ENCODE data around the gene PRSS22.
"Not testable (repeated sequence)": the region's sequence is repeated elsewhere in the genome, so short reads cannot be mapped to it uniquely, and the experiment has no call there.

The PRSS22 gene, protein sequence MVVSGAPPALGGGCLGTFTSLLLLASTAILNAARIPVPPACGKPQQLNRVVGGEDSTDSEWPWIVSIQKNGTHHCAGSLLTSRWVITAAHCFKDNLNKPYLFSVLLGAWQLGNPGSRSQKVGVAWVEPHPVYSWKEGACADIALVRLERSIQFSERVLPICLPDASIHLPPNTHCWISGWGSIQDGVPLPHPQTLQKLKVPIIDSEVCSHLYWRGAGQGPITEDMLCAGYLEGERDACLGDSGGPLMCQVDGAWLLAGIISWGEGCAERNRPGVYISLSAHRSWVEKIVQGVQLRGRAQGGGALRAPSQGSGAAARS

DNA sequence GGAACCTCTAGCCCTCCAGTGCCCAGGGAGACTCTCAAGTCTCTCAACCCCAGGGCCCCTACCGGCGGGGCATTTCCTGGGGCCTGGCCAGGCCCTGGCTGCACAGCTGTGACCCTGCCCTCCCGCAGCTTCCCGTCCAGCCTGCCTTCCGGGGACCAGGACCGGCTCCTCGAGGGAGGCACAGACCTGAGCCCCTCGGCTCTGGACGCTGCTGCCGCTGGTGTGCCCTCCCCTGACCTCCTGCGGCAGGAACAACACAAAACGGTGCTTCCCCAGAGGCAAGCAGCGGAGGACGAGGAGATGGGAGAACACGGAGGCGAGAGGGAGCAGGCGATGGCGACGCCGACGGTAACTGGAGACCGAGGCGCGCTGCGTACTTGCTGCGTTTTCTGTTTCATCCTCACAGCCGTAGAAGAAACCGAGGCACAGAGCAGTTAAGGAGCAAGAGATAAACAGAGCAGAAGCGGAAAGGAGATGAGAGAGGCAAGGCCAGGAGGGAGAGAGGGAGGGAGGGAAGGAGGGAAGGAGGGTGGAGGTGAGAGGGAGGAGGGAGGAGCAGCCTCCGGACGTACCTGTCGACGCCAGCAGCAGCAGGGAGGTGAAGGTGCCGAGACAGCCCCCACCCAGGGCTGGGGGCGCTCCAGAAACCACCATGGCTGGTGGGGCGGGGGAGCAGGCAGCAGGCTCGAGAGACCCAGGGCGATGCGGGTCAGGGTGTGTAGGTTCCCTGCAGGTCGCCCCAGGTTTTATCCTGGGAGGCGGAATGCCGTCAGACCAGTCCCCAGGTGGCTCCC is at the start of gene PRSS22:
TSS of gene PRSS22 (minus strand) at position 720 of the 794 bp plus-strand sequence. CDS start at position 654, 66 bp downstream.
- in situ Hi-C loops (cut with MboI; ENCODE audit: low sequenced_read_pairs) = no loop called here

DNA sequence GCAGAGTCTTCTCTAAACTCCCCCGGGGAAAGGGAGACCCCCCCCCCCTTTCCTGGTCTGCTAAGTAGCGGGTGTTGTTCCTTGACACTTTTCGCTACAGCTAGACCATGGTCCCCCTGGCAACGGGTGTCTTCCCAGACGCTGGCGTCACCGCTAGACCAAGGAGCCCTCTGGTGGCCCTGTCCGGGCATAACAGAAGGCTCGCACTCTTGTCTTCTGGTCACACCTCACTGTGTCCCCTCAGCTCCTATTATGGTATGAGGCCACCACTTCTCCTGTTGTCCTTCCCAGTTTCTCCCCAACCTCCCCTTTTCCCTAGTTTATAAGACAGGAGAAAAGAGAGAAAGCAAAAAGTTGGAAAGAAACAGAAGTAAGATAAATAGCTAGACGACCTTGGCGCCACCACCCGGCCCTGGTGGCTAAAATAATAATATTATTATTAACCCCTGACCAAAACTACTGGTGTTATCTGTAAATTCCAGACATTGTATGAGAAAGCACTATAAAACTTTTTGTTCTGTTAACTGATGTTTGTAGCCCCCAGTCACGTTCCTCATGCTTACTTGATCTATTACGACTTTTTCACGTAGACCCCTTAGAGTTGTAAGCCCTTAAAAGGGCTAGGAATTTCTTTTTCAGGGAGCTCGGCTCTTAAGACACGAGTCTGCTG is 49.2 kb upstream of the PRSS22 start:
- in situ Hi-C loops (cut with MboI; ENCODE audit: low sequenced_read_pairs) = not testable (repeated sequence)

GRCh38 chr16:2905988-2906387 is 48.0 kb upstream of the PRSS22 start:
- in situ Hi-C loops (cut with MboI; ENCODE audit: low sequenced_read_pairs) = no loop called here

DNA sequence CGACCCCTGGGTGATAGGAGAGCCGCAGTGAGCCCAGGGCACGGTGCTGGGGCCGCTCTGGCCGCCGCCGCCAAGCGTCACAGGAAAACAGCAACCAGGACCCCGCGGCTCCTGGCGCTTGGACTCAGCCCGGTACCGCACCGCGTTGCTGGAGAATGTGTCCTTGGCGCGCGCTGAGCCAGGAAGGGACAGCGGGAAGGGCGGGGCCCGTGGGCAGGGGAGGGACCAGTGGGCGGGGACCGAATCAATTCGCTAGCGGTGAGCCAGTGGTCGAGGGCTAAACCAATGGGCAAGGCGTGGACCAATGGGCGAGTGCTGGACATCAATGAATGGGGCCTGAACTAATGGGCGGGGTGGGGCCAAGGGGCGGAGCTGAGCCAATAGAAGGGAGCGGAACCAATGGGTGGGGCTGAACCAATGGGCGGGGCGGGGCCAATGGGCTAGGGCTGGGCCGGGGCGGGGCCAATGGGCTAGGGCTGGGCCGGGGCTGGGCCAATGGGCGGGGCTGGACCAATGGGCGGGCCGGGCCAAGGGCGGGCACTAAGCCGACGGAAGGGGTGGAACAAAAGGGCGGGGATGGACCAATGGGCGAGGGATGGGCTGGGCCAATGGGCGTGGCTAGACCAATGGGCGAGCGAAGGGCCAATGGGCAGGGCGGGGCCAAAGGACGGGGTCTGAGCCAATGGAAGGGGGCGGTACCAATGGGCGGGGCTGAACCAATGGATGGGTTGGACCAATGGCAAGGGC is 47.4 kb upstream of the PRSS22 start:
- in situ Hi-C loops (cut with MboI; ENCODE audit: low sequenced_read_pairs) = no loop called here

DNA sequence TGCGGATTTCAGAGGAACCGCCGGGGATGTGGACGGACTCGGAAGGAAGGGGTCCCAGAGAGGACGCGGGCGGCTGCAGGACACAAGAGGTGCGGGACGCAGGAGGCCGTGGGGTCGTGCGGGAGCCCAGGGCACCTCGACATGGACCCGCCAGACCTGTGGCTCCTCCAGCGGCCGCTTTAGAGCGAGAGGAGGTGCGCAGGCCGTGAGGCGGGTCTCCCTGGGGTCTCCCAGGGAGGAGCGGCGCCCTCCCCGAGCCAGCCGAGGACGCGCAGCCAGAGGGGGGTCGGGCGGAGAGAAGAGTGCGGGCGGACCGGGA is 46.9 kb upstream of the PRSS22 start:
- in situ Hi-C loops (cut with MboI; ENCODE audit: low sequenced_read_pairs) = no loop called here

- in situ Hi-C loops (cut with MboI; ENCODE audit: low sequenced_read_pairs) = no loop called here
Measured at GRCh38 chr16:2904100-2904921, 46.3 kb upstream of the PRSS22 start.

DNA sequence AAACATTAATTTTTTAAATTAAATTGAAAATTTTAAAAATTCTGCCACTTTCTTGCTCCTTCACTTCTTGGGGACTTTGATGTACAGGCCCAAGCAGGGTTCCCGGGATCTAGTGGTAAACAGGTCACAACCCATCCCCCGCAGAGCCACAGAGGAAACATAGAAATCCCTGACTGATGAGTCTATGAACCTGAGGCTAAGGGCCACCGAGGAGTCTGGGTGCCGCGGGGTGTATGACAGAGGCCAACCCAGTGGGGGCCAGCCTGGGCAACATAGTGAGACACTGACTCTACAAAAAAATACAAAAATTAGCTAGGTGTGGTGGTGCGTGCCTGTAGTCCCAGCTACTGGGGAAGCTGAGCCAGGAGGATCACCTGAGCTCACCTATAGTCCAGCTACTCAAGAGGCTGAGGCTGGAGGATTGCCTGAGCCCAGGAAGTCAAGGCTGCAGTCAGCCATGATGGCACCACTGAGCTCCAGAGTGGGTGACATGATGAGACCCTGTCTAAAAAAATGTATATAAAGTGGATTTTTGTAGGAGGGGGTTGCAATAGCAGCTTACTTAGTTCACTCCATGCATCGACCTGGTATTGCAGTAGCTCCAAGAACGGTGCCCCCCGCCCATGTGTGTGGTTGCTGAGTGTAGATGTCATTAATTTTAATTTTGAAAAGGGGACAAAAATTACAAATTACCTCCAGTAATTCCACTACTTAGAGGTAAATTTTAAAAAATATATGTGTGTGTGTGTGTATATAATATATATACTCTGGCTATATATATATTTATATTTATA is 44.6 kb upstream of the PRSS22 start:
- in situ Hi-C loops (cut with MboI; ENCODE audit: low sequenced_read_pairs) = no loop called here

DNA sequence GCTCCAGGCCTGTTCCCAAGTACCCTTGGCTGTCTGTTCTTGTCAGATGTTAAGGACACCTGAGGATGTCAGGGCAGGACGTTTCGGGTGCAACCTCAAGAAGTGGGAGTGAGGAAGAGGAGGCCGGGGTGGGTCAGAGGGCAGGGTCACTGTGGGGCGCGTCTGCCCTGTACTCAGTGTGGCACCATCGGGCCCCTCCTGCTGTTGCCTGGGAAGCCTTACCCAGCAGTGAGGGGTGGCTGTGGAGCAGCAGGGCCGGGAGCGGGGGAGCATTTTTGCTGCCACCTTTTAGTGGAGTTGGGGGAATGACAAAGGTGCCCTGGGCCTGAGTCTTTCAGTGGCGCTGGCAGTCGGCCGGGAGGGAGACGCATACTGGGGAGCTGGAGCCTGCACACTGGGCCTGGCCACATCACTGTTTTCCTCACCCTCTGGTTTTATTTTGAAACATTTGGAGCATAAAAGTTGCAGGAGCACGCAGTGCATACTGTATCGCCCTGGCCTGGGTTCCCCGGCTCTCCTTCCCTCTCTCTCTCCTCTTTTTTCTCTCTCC is 42.6 kb upstream of the PRSS22 start:
- in situ Hi-C loops (cut with MboI; ENCODE audit: low sequenced_read_pairs) = no loop called here

DNA sequence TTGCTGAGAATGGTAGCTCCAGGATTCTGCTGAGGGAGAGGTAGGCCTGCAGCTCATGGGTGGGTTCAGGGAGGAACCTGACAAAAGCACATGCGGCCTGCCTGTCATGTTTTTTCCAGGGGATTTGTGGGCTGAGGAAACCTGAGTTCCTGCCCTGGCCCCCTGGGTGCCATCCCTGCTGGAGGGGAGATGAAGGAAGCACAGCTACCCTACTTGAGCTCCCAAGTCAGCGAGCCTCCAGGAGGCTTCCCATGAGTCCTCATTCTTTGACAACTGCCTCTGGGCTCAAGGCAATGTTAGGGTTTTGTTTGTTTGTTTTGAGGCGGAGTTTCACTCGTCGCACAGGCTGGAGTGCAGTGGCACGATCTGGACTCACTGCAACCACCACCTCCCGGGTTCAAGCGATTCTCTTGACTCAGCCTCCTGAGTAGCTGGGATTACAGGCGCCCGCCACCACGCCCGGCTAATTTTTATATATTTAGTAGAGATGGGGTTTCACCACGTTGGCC is 41.6 kb upstream of the PRSS22 start:
- in situ Hi-C loops (cut with MboI; ENCODE audit: low sequenced_read_pairs) = no loop called here

GRCh38 chr16:2898831-2899563 is 41.0 kb upstream of the PRSS22 start:
- in situ Hi-C loops (cut with MboI; ENCODE audit: low sequenced_read_pairs) = no loop called here

DNA sequence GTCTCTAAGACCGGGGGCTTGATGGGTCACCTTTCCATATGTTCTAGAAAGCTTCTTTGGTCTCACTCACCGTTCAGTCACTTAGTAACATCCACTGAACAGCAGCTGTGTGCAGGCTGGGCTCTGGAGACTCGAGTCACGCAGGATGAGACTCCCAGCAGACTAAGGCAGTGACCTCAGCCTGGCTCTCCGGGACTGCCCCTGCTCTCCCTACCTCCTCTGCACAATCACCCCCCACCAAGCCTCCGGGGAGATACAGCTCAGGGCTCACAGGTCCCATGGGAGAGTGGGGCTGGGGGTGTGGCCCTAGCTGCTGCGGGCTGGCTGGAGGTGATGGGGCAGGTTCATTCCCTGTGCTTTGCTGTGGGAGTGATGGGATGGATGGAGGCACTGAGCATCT is 39.1 kb upstream of the PRSS22 start:
- in situ Hi-C loops (cut with MboI; ENCODE audit: low sequenced_read_pairs) = no loop called here

- in situ Hi-C loops (cut with MboI; ENCODE audit: low sequenced_read_pairs) = no loop called here
Measured at GRCh38 chr16:2896480-2897010, 38.6 kb upstream of the PRSS22 start.

DNA sequence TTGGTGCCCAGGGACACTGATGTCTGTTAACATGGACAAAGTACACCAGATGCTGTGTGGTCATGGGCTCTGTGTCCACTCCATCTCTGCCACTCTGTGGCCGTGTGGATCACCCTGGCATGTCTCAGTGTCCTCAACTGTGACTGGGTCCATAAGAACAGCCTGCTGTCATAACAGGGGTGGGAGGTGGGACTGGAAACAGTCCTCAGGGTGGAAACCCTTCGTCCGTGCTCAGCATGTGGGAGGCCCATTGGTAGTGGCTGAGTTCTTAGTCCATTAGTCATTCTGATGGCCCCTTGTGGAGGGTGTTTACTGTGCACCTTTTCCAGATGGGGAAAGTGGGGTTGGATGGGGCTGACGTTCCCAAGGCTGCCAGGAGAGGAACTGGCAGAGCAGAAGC is 37.8 kb upstream of the PRSS22 start:
- in situ Hi-C loops (cut with MboI; ENCODE audit: low sequenced_read_pairs) = no loop called here

- in situ Hi-C loops (cut with MboI; ENCODE audit: low sequenced_read_pairs) = no loop called here
Measured at GRCh38 chr16:2894231-2894630, 36.3 kb upstream of the PRSS22 start.

GRCh38 chr16:2884041-2884451 is 26.1 kb upstream of the PRSS22 start:
- in situ Hi-C loops (cut with MboI; ENCODE audit: low sequenced_read_pairs) = no loop called here

GRCh38 chr16:2883458-2883908 is 25.5 kb upstream of the PRSS22 start:
- in situ Hi-C loops (cut with MboI; ENCODE audit: low sequenced_read_pairs) = no loop called here

DNA sequence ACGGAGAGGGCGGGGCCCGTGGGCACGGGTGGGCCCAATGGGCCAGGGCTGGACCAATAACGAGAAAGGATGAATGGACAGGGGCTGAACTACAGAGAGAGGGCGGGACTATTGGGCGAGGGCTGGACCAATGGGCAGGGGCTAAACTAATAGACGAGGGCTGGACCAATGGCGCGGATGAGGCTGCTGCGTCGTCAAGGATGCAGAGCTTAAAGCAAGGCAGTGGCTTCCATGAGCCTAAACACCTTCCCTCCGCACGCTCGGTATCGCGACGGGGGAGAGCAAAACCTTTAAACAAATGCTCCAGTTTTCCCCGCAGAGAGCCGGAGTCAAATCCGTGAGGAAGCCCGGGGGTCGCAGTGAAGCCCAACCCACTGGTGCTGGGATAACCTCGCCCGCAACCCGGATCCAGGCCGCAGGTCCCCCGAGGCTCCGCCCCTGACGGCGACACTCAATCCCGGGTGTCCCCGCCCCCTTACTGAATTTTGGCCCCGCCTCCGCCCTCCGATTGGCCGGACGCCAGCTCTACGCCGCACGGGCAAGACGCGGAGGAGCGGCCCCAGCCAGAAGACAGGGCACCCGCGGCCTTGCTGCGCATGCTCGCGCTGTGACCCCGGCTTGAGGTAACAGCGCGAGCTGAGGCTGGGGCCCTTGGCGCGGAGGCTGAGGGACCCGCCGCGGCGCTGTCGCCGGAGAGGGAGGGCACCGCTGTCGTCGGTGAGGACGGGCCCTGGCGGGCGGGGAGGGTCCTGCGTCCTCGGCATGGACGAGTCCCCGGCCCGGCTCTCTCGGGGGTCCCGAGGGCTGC is 24.9 kb upstream of the PRSS22 start, which contains the start of gene FLYWCH2:
TSS of gene FLYWCH2 (plus strand) at position 566 of the 808 bp plus-strand sequence. CDS start 13,235 bp downstream, outside the sequence.
- in situ Hi-C loops (cut with MboI; ENCODE audit: low sequenced_read_pairs) = no loop called here
